ENCODE data around the gene ISCA1. TPM values are rescaled to one million over a fixed set of nuclear protein-coding genes. Genes with fewer than 3 reads are reported as not detected.

ISCA1 gene
- total RNA-seq, 1 experiment from 2014 or later: 12.5 TPM

DNA sequence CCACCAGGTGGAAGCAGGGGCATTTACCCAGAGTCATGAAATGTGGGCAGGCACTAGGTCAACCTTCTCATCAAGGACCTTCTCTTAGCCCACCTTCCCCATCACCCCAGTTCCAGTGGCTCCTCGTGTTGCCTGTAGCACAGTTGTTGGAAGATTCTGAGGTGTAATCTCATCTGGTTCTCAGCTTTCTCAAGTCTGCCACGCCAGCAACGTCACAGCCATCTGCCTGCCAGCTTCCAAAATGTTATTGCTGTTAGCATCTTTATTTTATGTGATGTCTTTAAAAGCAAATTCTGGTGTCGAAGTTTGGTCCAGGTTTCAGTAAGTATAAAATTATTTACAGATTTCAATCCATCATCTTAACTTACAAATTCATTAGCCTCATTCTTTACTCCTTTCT is 33.6 kb downstream of the ISCA1 start:
- Mint-ChIP-seq H3K9me3 (ENCODE audit: low read depth, unreplicated experiment) (no peaks in the 10 kb centered on the region), H3K36me3 (ENCODE audit: insufficient read depth, unreplicated experiment) (no peaks in the 10 kb centered on the region), H3K27me3 (ENCODE audit: unreplicated experiment) (no peaks in the 10 kb centered on the region), H3K4me1 (ENCODE audit: low read depth, unreplicated experiment) (no peaks in the 10 kb centered on the region), H3K4me3 (ENCODE audit: low read depth, unreplicated experiment) (no peak overlapping the region), H3K27ac (ENCODE audit: unreplicated experiment) (no peak overlapping the region)
- BruUV-seq (replicated peaks): no TSS peak
- no peak for DNase-seq
- TF ChIP-seq, protein P1, sequence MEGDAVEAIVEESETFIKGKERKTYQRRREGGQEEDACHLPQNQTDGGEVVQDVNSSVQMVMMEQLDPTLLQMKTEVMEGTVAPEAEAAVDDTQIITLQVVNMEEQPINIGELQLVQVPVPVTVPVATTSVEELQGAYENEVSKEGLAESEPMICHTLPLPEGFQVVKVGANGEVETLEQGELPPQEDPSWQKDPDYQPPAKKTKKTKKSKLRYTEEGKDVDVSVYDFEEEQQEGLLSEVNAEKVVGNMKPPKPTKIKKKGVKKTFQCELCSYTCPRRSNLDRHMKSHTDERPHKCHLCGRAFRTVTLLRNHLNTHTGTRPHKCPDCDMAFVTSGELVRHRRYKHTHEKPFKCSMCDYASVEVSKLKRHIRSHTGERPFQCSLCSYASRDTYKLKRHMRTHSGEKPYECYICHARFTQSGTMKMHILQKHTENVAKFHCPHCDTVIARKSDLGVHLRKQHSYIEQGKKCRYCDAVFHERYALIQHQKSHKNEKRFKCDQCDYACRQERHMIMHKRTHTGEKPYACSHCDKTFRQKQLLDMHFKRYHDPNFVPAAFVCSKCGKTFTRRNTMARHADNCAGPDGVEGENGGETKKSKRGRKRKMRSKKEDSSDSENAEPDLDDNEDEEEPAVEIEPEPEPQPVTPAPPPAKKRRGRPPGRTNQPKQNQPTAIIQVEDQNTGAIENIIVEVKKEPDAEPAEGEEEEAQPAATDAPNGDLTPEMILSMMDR (IDR thresholded peaks at IDR 0.05; ENCODE audit: unreplicated experiment): no peak
- CTCF ChIA-PET: no interaction called here
- intact Hi-C loops (cut with micrococcal nuclease; ENCODE audit: unreplicated experiment): no loop called here

DNA sequence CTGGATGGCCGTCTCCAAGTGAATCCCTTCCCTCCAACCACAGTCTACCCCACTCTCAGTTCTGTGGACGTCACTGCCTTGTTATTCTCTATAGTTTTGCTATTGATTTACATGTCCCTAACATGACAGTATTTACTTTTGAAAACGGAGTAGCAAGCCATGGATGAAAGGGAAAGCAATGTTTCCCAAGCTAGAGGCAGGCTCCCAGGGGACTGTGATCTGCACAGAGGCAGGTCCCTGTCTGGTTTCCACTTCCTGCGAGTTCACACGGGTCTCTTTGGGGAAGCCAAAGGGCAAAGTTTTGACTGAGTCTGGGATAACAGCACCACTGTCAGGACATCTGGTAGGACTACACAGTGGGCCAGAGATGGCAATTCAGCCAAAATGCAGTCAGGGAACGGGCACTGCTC is 35.6 kb downstream of the ISCA1 start:
- H3K27ac Mint-ChIP-seq (ENCODE audit: unreplicated experiment): no peak overlapping the region
- CTCF ChIA-PET: no interaction called here
- TF ChIP-seq, protein P1 (IDR thresholded peaks at IDR 0.05; ENCODE audit: unreplicated experiment): no peak

DNA sequence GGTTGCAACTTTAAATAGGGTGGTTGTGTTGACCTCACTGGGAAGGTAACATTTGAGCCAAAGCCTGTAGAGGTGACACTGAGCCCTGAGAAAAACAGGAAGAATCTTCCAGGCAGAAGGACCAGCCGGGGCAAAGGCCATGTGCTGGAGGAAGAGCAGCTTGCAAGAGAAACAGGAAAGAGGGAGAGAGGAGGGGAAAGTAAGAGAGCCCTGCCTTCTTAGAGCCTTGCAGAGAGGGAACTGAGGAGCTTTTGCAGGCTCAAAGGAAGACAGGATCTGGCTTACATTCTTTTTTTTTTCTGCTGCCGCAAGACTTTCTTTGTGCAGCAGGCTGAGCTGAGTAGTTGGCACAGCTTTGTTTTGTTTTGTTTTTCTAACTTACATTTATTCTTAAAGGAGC is 40.3 kb downstream of the ISCA1 start:
- Mint-ChIP-seq H3K4me1 (ENCODE audit: low read depth, unreplicated experiment) (peaks cover 7% of the 10 kb centered on the region), H3K9me3 (ENCODE audit: low read depth, unreplicated experiment) (no peaks in the 10 kb centered on the region), H3K36me3 (ENCODE audit: insufficient read depth, unreplicated experiment) (no peaks in the 10 kb centered on the region), H3K27ac (ENCODE audit: unreplicated experiment) (no peak overlapping the region), H3K4me3 (ENCODE audit: low read depth, unreplicated experiment) (no peak overlapping the region), H3K27me3 (ENCODE audit: unreplicated experiment) (no peaks in the 10 kb centered on the region)
- intact Hi-C loops (cut with micrococcal nuclease; ENCODE audit: unreplicated experiment): no loop called here
- no peak for DNase-seq
- CTCF ChIA-PET: no interaction called here
- BruUV-seq (replicated peaks): no TSS peak
- TF ChIP-seq, protein P1 (IDR thresholded peaks at IDR 0.05; ENCODE audit: unreplicated experiment): no peak

More for the DNA sequence above, 35.6 kb downstream of the ISCA1 start:
- intact Hi-C loops (cut with micrococcal nuclease; ENCODE audit: unreplicated experiment): no loop called here
- no TSS peak for BruUV-seq (replicated peaks)
- DNase-seq: no peak
- H3K9me3 Mint-ChIP-seq (ENCODE audit: low read depth, unreplicated experiment): no peaks in the 10 kb centered on the region
- H3K4me1 Mint-ChIP-seq (ENCODE audit: low read depth, unreplicated experiment): peaks cover 5% of the 10 kb centered on the region
- no peaks in the 10 kb centered on the region for H3K36me3 Mint-ChIP-seq (ENCODE audit: insufficient read depth, unreplicated experiment)
- H3K27me3 Mint-ChIP-seq (ENCODE audit: unreplicated experiment): no peaks in the 10 kb centered on the region
- H3K4me3 Mint-ChIP-seq (ENCODE audit: low read depth, unreplicated experiment): no peak overlapping the region

DNA sequence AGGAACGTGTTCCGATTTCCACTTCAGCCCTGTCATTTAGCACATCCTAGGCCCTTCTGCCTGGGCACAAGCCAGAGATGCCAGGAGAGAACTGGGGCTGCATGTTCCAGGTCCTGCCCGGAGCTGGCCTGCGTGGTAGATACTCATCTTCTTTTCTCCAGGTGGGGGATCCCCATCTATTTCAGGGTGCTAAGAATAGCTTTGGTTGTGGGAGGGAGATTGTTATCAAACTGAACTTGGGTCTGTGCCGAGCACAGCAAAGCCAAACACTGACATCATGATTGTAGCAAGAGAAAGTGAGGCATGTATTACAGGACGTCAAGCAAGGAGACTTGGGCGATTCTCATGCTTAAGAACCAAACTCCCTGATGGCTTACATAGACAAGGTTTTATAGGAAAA is 41.1 kb downstream of the ISCA1 start:
- BruUV-seq (replicated peaks): no TSS peak
- H3K9me3 Mint-ChIP-seq (ENCODE audit: low read depth, unreplicated experiment): no peaks in the 10 kb centered on the region
- H3K4me3 Mint-ChIP-seq (ENCODE audit: low read depth, unreplicated experiment): no peak overlapping the region
- H3K27ac Mint-ChIP-seq (ENCODE audit: unreplicated experiment): no peak overlapping the region
- H3K36me3 Mint-ChIP-seq (ENCODE audit: insufficient read depth, unreplicated experiment): no peaks in the 10 kb centered on the region
- peaks cover 7% of the 10 kb centered on the region for H3K4me1 Mint-ChIP-seq (ENCODE audit: low read depth, unreplicated experiment)
- intact Hi-C loops (cut with micrococcal nuclease; ENCODE audit: unreplicated experiment): no loop called here
- CTCF ChIA-PET: no interaction called here
- DNase-seq: no peak
- no peaks in the 10 kb centered on the region for H3K27me3 Mint-ChIP-seq (ENCODE audit: unreplicated experiment)
- TF ChIP-seq, protein P1 (IDR thresholded peaks at IDR 0.05; ENCODE audit: unreplicated experiment): no peak

All from Calu3 (cell line).